Measurements from ENCODE around the gene DLGAP1. TPM values are rescaled to one million over a fixed set of nuclear protein-coding genes. Genes with fewer than 3 reads are reported as not detected.

Gene DLGAP1
- total RNA-seq, 1 experiment from 2014 or later: 23.2 TPM

GRCh38 chr18:4352746-4353551 is 102.2 kb downstream of the DLGAP1 start:
- H3K27me3 Mint-ChIP-seq (ENCODE audit: low read depth): no peaks in the 10 kb centered on the region
- Histone ChIP-seq H3K79me2 (ENCODE audit: insufficient read depth, low read length) (no peaks in the 10 kb centered on the region; the same call in 1 of the 2 replicates), H3K9ac (ENCODE audit: extremely low read depth, insufficient read length, low read length) (no peak overlapping the region), H4K5ac (ENCODE audit: insufficient read length, low read depth, low read length) (no peak overlapping the region), H2BK20ac (ENCODE audit: low read depth, low read length, poor library complexity, severe bottlenecking) (no peak overlapping the region), H2AK5ac (ENCODE audit: insufficient read length, low read length) (no peak overlapping the region), H3K4me2 (ENCODE audit: insufficient read depth, insufficient read length, low read length) (no peak overlapping the region), H3K23ac (ENCODE audit: insufficient read length, low read depth, low read length) (no peak overlapping the region), H3K18ac (ENCODE audit: insufficient read length, low read depth, low read length) (no peak overlapping the region), H3K4me1 (ENCODE audit: insufficient read depth, low read length) (peaks cover 11% of the 10 kb centered on the region), H2BK120ac (ENCODE audit: low read depth, low read length, poor library complexity, severe bottlenecking) (no peak overlapping the region), H3K56ac (ENCODE audit: insufficient read length, low read depth, low read length) (no peak overlapping the region), H3K23me2 (ENCODE audit: insufficient read length, low read depth, low read length, poor library complexity, severe bottlenecking) (no peaks in the 10 kb centered on the region), H3T11ph (ENCODE audit: low read length) (no peak overlapping the region), H3K9me3 (ENCODE audit: control insufficient read depth, low read depth, low read length) (no peaks in the 10 kb centered on the region), H3K4ac (ENCODE audit: low read depth, low read length) (no peak overlapping the region), H2BK12ac (ENCODE audit: insufficient read length, low read depth, low read length) (no peak overlapping the region), H4K91ac (ENCODE audit: insufficient read length, low read depth, low read length) (no peak overlapping the region), H3K14ac (ENCODE audit: insufficient read depth, low read length) (no peak overlapping the region), H3K79me1 (ENCODE audit: insufficient read depth, low read depth, low read length, poor library complexity, severe bottlenecking) (no peaks in the 10 kb centered on the region), H2BK5ac (ENCODE audit: insufficient read length, low read length) (no peak overlapping the region), H3K27me3 (ENCODE audit: insufficient read depth, low read length) (no peaks in the 10 kb centered on the region), H2AFZ (ENCODE audit: low read length) (no peak overlapping the region), H3K27ac (ENCODE audit: insufficient read length, low read depth, low read length) (no peak overlapping the region), H4K20me1 (ENCODE audit: control insufficient read depth, insufficient read depth, insufficient read length) (no peaks in the 10 kb centered on the region), H4K8ac (replicated peaks; ENCODE audit: insufficient read length, low read depth, low read length) (no peak overlapping the region), H2BK15ac (ENCODE audit: low read depth, low read length) (no peak overlapping the region)
- no peaks in the 10 kb centered on the region; a peak in 1 of 7 replicates for H3K36me3 Mint-ChIP-seq (ENCODE audit: insufficient read depth in 1 of 3, low read depth in 3 of 3)
- peaks cover 36 to 41% of the 10 kb centered on the region in 2 experiments for H3K4me1 Mint-ChIP-seq
- H3K9me3 Mint-ChIP-seq: no peaks in the 10 kb centered on the region
- DNase-seq: no peak
- no peak for TF ChIP-seq CTCF (conservative IDR thresholded peaks at IDR 0.05)
- peak overlapping the region; percentile 2 to 75 (median 13); a peak in 4 of 7 replicates for H3K27ac Mint-ChIP-seq
- no CpG with 5 or more reads among the region's 15 CpGs for WGBS (ENCODE audit: extremely low coverage, insufficient read length, low lambda C conversion rate)
- H3K4me3 Mint-ChIP-seq: peak overlapping the region in 1 of 2 experiments; percentile 26; a peak in 2 of 5 replicates
